Panc1 (cell line): ENCODE data around the gene EWSR1. TPM values are rescaled to one million over a fixed set of nuclear protein-coding genes. Genes with fewer than 3 reads are reported as not detected.

Experiments used
- ATAC-seq: fragments of 200-7000 bp; cut with Tn5 transposase; 2 replicates; pipeline ENCODE4 v1.9.1; 2020; ENCODE audit warnings: mild to moderate bottlenecking, moderate library complexity
- BruUV-seq: library from RNA; stranded (reverse); fragments of 400-500 nt; replicated peaks from 2 replicates; lab custom pipeline; 2021; lab: Mats Ljungman, UMichigan
- CTCF ChIA-PET: fragments of 300-600 bp; sonication (Branson Sonifier 250); formaldehyde crosslinking; loops from one replicate; lab custom pipeline; 2022; ENCODE audit warnings: antibody characterized with exemption; lab: Charles Lee
- POLR2A ChIA-PET: fragments of 300-600 bp; sonication (Branson Sonifier 250); formaldehyde crosslinking; loops from one replicate; lab custom pipeline; 2022; ENCODE audit warnings: antibody characterized with exemption; lab: Charles Lee
- DNase-seq: peaks from one replicate; pipeline ENCODE4 v3.0.0-alpha.2; 2010; ENCODE audit warnings: low read depth, low spot score
- H3K27ac ChIP-seq: 2 replicates; pipeline ENCODE4 v1.5.1; 2011; ENCODE audit warnings: mild to moderate bottlenecking, low read length, inconsistent platforms
- H3K27me3 ChIP-seq: fragments of 200-500 bp; sonication (Bioruptor generic); 2 replicates; pipeline ENCODE4 v1.6.0; 2014; ENCODE audit warnings: low read length, inconsistent platforms; ENCODE audit not compliant: control insufficient read depth, insufficient read depth
- H3K36me3 ChIP-seq: fragments of 200-500 bp; sonication (Bioruptor generic); 2 replicates; pipeline ENCODE4 v1.5.1; 2014; ENCODE audit warnings: inconsistent platforms, mild to moderate bottlenecking, low read length, moderate library complexity; ENCODE audit not compliant: control insufficient read depth, insufficient read depth
- H3K4me1 ChIP-seq: 2 replicates; pipeline ENCODE4 v1.5.1; 2011; ENCODE audit warnings: inconsistent platforms, mild to moderate bottlenecking, low read length, moderate library complexity; ENCODE audit not compliant: control insufficient read depth, insufficient read depth
- H3K4me3 ChIP-seq, 2 experiments: 2 replicates each; pipeline ENCODE4 v1.5.1; 2011 to 2012; ENCODE audit warnings: low read depth in 2 of 2, low read length in 2 of 2, mild to moderate bottlenecking in 2 of 2, inconsistent platforms in 1 of 2, moderate library complexity in 1 of 2
- H3K9me3 ChIP-seq: fragments of 200-500 bp; sonication (Bioruptor generic); 2 replicates; pipeline ENCODE4 v1.5.1; 2014; ENCODE audit warnings: low read depth, mild to moderate bottlenecking, inconsistent platforms, low read length, moderate library complexity; ENCODE audit not compliant: control insufficient read depth, insufficient read depth
- CTCF ChIP-seq: fragments of 450-650 bp; IDR thresholded peaks from 2 replicates; pipeline ENCODE4 v1.5.1; 2017; ENCODE audit warnings: mild to moderate bottlenecking
- POLR2AphosphoS5 ChIP-seq: IDR thresholded peaks from 2 replicates; pipeline ENCODE4 v1.6.1; 2012; ENCODE audit warnings: mild to moderate bottlenecking, low read depth, low read length, moderate library complexity
- REST ChIP-seq, 2 experiments: IDR thresholded peaks; 2 replicates each; pipeline ENCODE4 v1.6.1; 2011 to 2012; ENCODE audit warnings: low read depth in 2 of 2, control low read depth in 1 of 2, low read length in 1 of 2, mild to moderate bottlenecking in 1 of 2, moderate library complexity in 1 of 2; ENCODE audit not compliant: insufficient read depth in 1 of 2
- SIN3A ChIP-seq: IDR thresholded peaks from 2 replicates; pipeline ENCODE4 v1.6.1; 2012; ENCODE audit warnings: low read depth, mild to moderate bottlenecking, low read length, moderate library complexity, borderline replicate concordance; ENCODE audit not compliant: insufficient read depth
- TCF7L2 ChIP-seq: IDR thresholded peaks from 2 replicates; pipeline ENCODE4 v1.6.1; 2011; ENCODE audit warnings: mild to moderate bottlenecking, low read depth, low read length, inconsistent platforms
- in situ Hi-C: cut with HindIII; loops from 2 replicates; pipeline ENCODE4 v1.10.0; 2016; ENCODE audit warnings: low sequenced_read_pairs, low pct_unique_long_range_greater_than_20kb
- intact Hi-C: fragments of 100-400 bp; cut with micrococcal nuclease; formaldehyde crosslinking; loops from one replicate; pipeline ENCODE4 v1.10.0; 2022; ENCODE audit not compliant: unreplicated experiment
- total RNA-seq: library from RNA; stranded (reverse); gene quantifications from one replicate; pipeline ENCODE4 v1.2.1, GENCODE V29; 2021; ENCODE audit not compliant: unreplicated experiment

Gene EWSR1
- total RNA-seq, 1 experiment from 2014 or later, result 272 TPM

- H3K27me3 ChIP-seq, result no peaks in the 10 kb centered on the region
- no peaks in the 10 kb centered on the region for H3K9me3 ChIP-seq
- no peak overlapping the region for H3K27ac ChIP-seq
- ChIA-PET CTCF (no interaction called here), POLR2A (no interaction called here)
- no peak overlapping the region for H3K4me3 ChIP-seq
- intact Hi-C loops, result no loop called here
- H3K36me3 ChIP-seq, result no peaks in the 10 kb centered on the region
- in situ Hi-C loops, result no loop called here
- H3K4me1 ChIP-seq, result peaks cover 1% of the 10 kb centered on the region
- no TSS peak for BruUV-seq
- TF ChIP-seq CTCF, result no peak
- no peak for TF ChIP-seq REST (IDR thresholded peaks at IDR 0.05; ENCODE audit: insufficient read depth in 1 of 2, low read depth in 2 of 2, low read length in 1 of 2)
- TF ChIP-seq SIN3A, result no peak
- no peak for TF ChIP-seq POLR2AphosphoS5
- TF ChIP-seq TCF7L2, result no peak
- ATAC-seq (peak; percentile 65; the same call in 1 of the 2 replicates), DNase-seq (no peak)
Observed at GRCh38 chr22:29225422-29226090, 42.5 kb upstream of the EWSR1 start.

GRCh38 chr22:29226351-29226981, 41.6 kb upstream of the EWSR1 start:
- no peak for DNase-seq
- H3K27me3 ChIP-seq, result no peaks in the 10 kb centered on the region
- intact Hi-C loops (no loop called here), in situ Hi-C loops (no loop called here)
- no peaks in the 10 kb centered on the region for H3K36me3 ChIP-seq
- POLR2A ChIA-PET, result no interaction called here
- no peak overlapping the region for H3K4me3 ChIP-seq
- no peak overlapping the region for H3K27ac ChIP-seq
- CTCF ChIA-PET, result interaction anchor here (0.7 kb wide), 2 partner anchors 260 to 371 kb away, joined by 6 to 9 read pairs; no protein-coding TSS in a partner anchor
- H3K4me1 ChIP-seq, result no peaks in the 10 kb centered on the region; the same call in 1 of the 2 replicates
- ATAC-seq, result no peak
- no peaks in the 10 kb centered on the region for H3K9me3 ChIP-seq
- no TSS peak for BruUV-seq
- TF ChIP-seq TCF7L2 (no peak), POLR2AphosphoS5 (no peak)
